SK-N-SH treated with all-trans-retinoic acid at 6 μM for 48 hours (cell line): ENCODE measurements around the gene HOXD3.

ENCODE experiments used
- ARNTL ChIP-seq: fragments of 450-650 bp; formaldehyde crosslinking; IDR thresholded peaks from 2 replicates; pipeline ENCODE4 v1.5.0; 2020; ENCODE audit warnings: low read depth, mild to moderate bottlenecking, moderate library complexity, borderline replicate concordance
- ISL1 ChIP-seq: fragments of 250-450 bp; sonication (Bioruptor Pico); IDR thresholded peaks from 2 replicates; pipeline ENCODE4 v2.1.2; 2022; ENCODE audit warnings: mild to moderate bottlenecking, moderate library complexity
- PPARA ChIP-seq: fragments of 250-450 bp; sonication (Bioruptor Pico); IDR thresholded peaks from 2 replicates; pipeline ENCODE4 v1.5.0; 2020; ENCODE audit warnings: mild to moderate bottlenecking, borderline replicate concordance
- TCF4 ChIP-seq: fragments of 250-450 bp; sonication (Bioruptor Pico); IDR thresholded peaks from 2 replicates; pipeline ENCODE4 v1.8.0; 2021; ENCODE audit warnings: mild to moderate bottlenecking, moderate library complexity, borderline replicate concordance
- TOX ChIP-seq: fragments of 250-450 bp; sonication (Bioruptor Pico); IDR thresholded peaks from 2 replicates; pipeline ENCODE4 v1.8.0; 2021; ENCODE audit warnings: mild to moderate bottlenecking, moderate library complexity, borderline replicate concordance
- ZNF70 ChIP-seq: fragments of 450-650 bp; formaldehyde crosslinking; IDR thresholded peaks from 2 replicates; pipeline ENCODE4 v1.5.0; 2020; ENCODE audit warnings: mild to moderate bottlenecking, moderate library complexity
- TF ChIP-seq, protein P1 (sequence below): fragments of 250-450 bp; sonication (Bioruptor Pico); IDR thresholded peaks from 2 replicates; pipeline ENCODE4 v1.5.1; 2020; ENCODE audit warnings: low read depth, mild to moderate bottlenecking, moderate library complexity
- TF ChIP-seq, protein P2 (sequence below): fragments of 250-450 bp; sonication (Bioruptor Pico); IDR thresholded peaks from 2 replicates; pipeline ENCODE4 v1.8.0; 2020; ENCODE audit warnings: mild to moderate bottlenecking, moderate library complexity, borderline replicate concordance

DNA sequence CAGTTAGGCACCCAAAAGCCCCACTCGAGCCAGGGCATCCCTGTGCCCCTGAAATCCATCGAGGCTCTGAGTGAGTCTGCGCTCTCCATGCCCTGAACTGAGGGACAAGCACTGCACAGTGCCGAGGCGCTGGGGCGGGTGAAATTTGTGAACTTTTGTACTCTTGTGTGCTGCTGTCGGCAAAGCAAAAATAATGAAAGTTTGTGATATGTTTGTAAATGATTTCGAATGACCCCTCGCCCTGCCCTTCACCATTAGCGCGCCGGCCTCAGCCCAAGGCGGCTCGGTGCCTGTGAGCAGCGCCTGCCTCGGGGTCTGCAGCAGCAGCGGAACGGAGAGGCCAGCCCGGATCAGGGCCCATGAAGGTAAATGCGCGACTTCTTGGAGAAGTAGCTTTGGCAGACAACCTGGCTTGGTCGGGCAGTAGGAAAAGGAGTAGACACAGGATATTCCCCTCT is 7.6 kb upstream of the HOXD3 start:
- TF ChIP-seq, protein P1, sequence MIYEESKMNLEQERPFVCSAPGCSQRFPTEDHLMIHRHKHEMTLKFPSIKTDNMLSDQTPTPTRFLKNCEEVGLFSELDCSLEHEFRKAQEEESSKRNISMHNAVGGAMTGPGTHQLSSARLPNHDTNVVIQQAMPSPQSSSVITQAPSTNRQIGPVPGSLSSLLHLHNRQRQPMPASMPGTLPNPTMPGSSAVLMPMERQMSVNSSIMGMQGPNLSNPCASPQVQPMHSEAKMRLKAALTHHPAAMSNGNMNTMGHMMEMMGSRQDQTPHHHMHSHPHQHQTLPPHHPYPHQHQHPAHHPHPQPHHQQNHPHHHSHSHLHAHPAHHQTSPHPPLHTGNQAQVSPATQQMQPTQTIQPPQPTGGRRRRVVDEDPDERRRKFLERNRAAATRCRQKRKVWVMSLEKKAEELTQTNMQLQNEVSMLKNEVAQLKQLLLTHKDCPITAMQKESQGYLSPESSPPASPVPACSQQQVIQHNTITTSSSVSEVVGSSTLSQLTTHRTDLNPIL (CRISPR knock-in tag), result no peak
- no peak for TF ChIP-seq TOX (CRISPR knock-in tag)
- TF ChIP-seq ISL1, result no peak
- TF ChIP-seq ZNF70 (CRISPR knock-in tag), result no peak
- no peak for TF ChIP-seq PPARA (CRISPR knock-in tag)
- no peak for TF ChIP-seq TCF4 (CRISPR knock-in tag)
- TF ChIP-seq, protein P2, sequence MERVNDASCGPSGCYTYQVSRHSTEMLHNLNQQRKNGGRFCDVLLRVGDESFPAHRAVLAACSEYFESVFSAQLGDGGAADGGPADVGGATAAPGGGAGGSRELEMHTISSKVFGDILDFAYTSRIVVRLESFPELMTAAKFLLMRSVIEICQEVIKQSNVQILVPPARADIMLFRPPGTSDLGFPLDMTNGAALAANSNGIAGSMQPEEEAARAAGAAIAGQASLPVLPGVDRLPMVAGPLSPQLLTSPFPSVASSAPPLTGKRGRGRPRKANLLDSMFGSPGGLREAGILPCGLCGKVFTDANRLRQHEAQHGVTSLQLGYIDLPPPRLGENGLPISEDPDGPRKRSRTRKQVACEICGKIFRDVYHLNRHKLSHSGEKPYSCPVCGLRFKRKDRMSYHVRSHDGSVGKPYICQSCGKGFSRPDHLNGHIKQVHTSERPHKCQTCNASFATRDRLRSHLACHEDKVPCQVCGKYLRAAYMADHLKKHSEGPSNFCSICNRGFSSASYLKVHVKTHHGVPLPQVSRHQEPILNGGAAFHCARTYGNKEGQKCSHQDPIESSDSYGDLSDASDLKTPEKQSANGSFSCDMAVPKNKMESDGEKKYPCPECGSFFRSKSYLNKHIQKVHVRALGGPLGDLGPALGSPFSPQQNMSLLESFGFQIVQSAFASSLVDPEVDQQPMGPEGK (CRISPR knock-in tag), result no peak
- no peak for TF ChIP-seq ARNTL
